ENCODE data around the gene NLRP10. TPM values are rescaled to one million over a fixed set of nuclear protein-coding genes. Genes with fewer than 3 reads are reported as not detected.

Gene NLRP10
- total and polyA plus RNA-seq, 11 donors, result not detected

- no peak overlapping the region for H3K4me3 ChIP-seq
- no peak overlapping the region for H3K27ac ChIP-seq
- H3K36me3 ChIP-seq, result peaks cover 0 to 22% (median 11%) of the 10 kb centered on the region in 9 donors
- 83 to 97% (median 92%) methylated on average over 2 of the region's 2 CpGs for WGBS, 4 donors
- TF ChIP-seq CTCF (IDR thresholded peaks at IDR 0.05) (no peak), POLR2A (IDR thresholded peaks at IDR 0.05) (no peak)
- H3K9me3 ChIP-seq, result no peaks in the 10 kb centered on the region
- no peak for DNase-seq
- intact Hi-C loops (cut with DNase I), result no loop called here
- no peaks in the 10 kb centered on the region for H3K27me3 ChIP-seq
- no peaks in the 10 kb centered on the region for H3K4me1 ChIP-seq
- no peak for ATAC-seq
These were observed 38.8 kb upstream of the NLRP10 start for GRCh38 chr11:8004008-8004407.

GRCh38 chr11:8003187-8003586 lies 37.9 kb upstream of the NLRP10 start:
- Histone ChIP-seq H3K4me1 (no peaks in the 10 kb centered on the region), H3K4me3 (no peak overlapping the region), H3K27me3 (no peaks in the 10 kb centered on the region), H3K36me3 (peaks cover 0 to 30% (median 19%) of the 10 kb centered on the region in 9 donors), H3K27ac (no peak overlapping the region), H3K9me3 (no peaks in the 10 kb centered on the region)
- TF ChIP-seq POLR2A (IDR thresholded peaks at IDR 0.05), result no peak
- TF ChIP-seq CTCF (IDR thresholded peaks at IDR 0.05), result no peak
- intact Hi-C loops (cut with DNase I), result no loop called here
- no peak for ATAC-seq
- 77 to 85% (median 81%) methylated on average over 7 of the region's 7 CpGs for WGBS, 4 donors
- no peak for DNase-seq

GRCh38 chr11:8002676-8003075 lies 37.4 kb upstream of the NLRP10 start:
- TF ChIP-seq CTCF (IDR thresholded peaks at IDR 0.05) (no peak), POLR2A (IDR thresholded peaks at IDR 0.05) (no peak)
- 52 to 82% (median 68%) methylated on average over 1 of the region's 1 CpG for WGBS, 4 donors
- no peak for ATAC-seq
- DNase-seq, result no peak
- Histone ChIP-seq H3K36me3 (peaks cover 0 to 35% (median 24%) of the 10 kb centered on the region in 9 donors), H3K27me3 (no peaks in the 10 kb centered on the region), H3K9me3 (no peaks in the 10 kb centered on the region), H3K4me1 (no peaks in the 10 kb centered on the region), H3K27ac (no peak overlapping the region), H3K4me3 (no peak overlapping the region)
- intact Hi-C loops (cut with DNase I), result no loop called here

GRCh38 chr11:8000390-8000789 lies 35.1 kb upstream of the NLRP10 start:
- Histone ChIP-seq H3K4me3 (no peak overlapping the region), H3K27me3 (no peaks in the 10 kb centered on the region), H3K27ac (no peak overlapping the region), H3K36me3 (peaks cover 0 to 58% (median 47%) of the 10 kb centered on the region in 9 donors), H3K4me1 (peaks cover 0 to under 1% (median 0%) of the 10 kb centered on the region in 12 donors), H3K9me3 (no peaks in the 10 kb centered on the region)
- no peak for TF ChIP-seq CTCF (IDR thresholded peaks at IDR 0.05)
- no peak for TF ChIP-seq POLR2A (IDR thresholded peaks at IDR 0.05)
- DNase-seq, result no peak
- 75 to 95% (median 83%) methylated on average over 5 of the region's 5 CpGs for WGBS, 4 donors
- no peak for ATAC-seq
- intact Hi-C loops (cut with DNase I), result no loop called here
